H9 (cell line): ENCODE measurements around the gene IQSEC1. TPM values are rescaled to one million over a fixed set of nuclear protein-coding genes. Genes with fewer than 3 reads are reported as not detected.

Experiments used
- DNase-seq: peaks from one replicate; pipeline ENCODE4 v3.0.0-alpha.2; 2017
- H2AFZ ChIP-seq: one replicate; pipeline ENCODE4 v1.6.1; 2013; ENCODE audit warnings: mild to moderate bottlenecking, low read length, control low read depth, moderate library complexity
- H2AK5ac ChIP-seq: 2 replicates; pipeline ENCODE4 v1.6.1; 2013; ENCODE audit warnings: low read length, control low read depth, mixed read lengths; ENCODE audit not compliant: insufficient read length
- H2BK120ac ChIP-seq: one replicate; pipeline ENCODE4 v1.6.1; 2013; ENCODE audit warnings: low read depth, mild to moderate bottlenecking, low read length, control low read depth, inconsistent platforms; ENCODE audit not compliant: poor library complexity, severe bottlenecking
- H2BK12ac ChIP-seq: 2 replicates; pipeline ENCODE4 v1.6.1; 2013; ENCODE audit warnings: low read length, control low read depth, mixed read lengths, low read depth; ENCODE audit not compliant: insufficient read length
- H2BK15ac ChIP-seq: 2 replicates; pipeline ENCODE4 v1.6.1; 2013; ENCODE audit warnings: low read depth, low read length, control low read depth
- H2BK20ac ChIP-seq: one replicate; pipeline ENCODE4 v1.6.1; 2013; ENCODE audit warnings: low read depth, mild to moderate bottlenecking, low read length, control low read depth, inconsistent platforms; ENCODE audit not compliant: poor library complexity, severe bottlenecking
- H2BK5ac ChIP-seq: 2 replicates; pipeline ENCODE4 v1.6.1; 2013; ENCODE audit warnings: low read length, control low read depth, mixed read lengths; ENCODE audit not compliant: insufficient read length
- H3K14ac ChIP-seq: 2 replicates; pipeline ENCODE4 v1.6.1; 2013; ENCODE audit warnings: low read length, control low read depth; ENCODE audit not compliant: insufficient read depth
- H3K18ac ChIP-seq: 2 replicates; pipeline ENCODE4 v1.6.1; 2013; ENCODE audit warnings: low read depth, mild to moderate bottlenecking, mixed read lengths, low read length, control low read depth; ENCODE audit not compliant: insufficient read length
- H3K23ac ChIP-seq: 2 replicates; pipeline ENCODE4 v1.6.1; 2013; ENCODE audit warnings: low read length, control low read depth, mixed read lengths, low read depth; ENCODE audit not compliant: insufficient read length
- H3K23me2 ChIP-seq: 2 replicates; pipeline ENCODE4 v1.6.1; 2013; ENCODE audit warnings: low read depth, mild to moderate bottlenecking, mixed read lengths, low read length, control low read depth; ENCODE audit not compliant: insufficient read length, poor library complexity, severe bottlenecking
- H3K27ac ChIP-seq: 2 replicates; pipeline ENCODE4 v1.5.1; 2013; ENCODE audit warnings: low read length, control low read depth, mixed read lengths, low read depth; ENCODE audit not compliant: insufficient read length
- H3K27me3 ChIP-seq: 2 replicates; pipeline ENCODE4 v1.6.1; 2013; ENCODE audit warnings: low read length, control low read depth, inconsistent platforms; ENCODE audit not compliant: insufficient read depth
- H3K4ac ChIP-seq: 2 replicates; pipeline ENCODE4 v1.6.1; 2013; ENCODE audit warnings: low read depth, mild to moderate bottlenecking, control low read depth, inconsistent platforms, low read length, moderate library complexity
- H3K4me1 ChIP-seq: 2 replicates; pipeline ENCODE4 v1.6.1; 2013; ENCODE audit warnings: low read length, control low read depth, inconsistent platforms; ENCODE audit not compliant: insufficient read depth
- H3K4me2 ChIP-seq: 2 replicates; pipeline ENCODE4 v1.6.1; 2013; ENCODE audit warnings: low read length, control low read depth, mixed read lengths; ENCODE audit not compliant: insufficient read length, insufficient read depth
- H3K56ac ChIP-seq: 2 replicates; pipeline ENCODE4 v1.6.1; 2013; ENCODE audit warnings: low read depth, mild to moderate bottlenecking, mixed read lengths, low read length, control low read depth; ENCODE audit not compliant: insufficient read length
- H3K79me1 ChIP-seq: 2 replicates; pipeline ENCODE4 v1.6.1; 2013; ENCODE audit warnings: low read depth, mild to moderate bottlenecking, moderate library complexity, low read length, control low read depth, inconsistent platforms; ENCODE audit not compliant: insufficient read depth, poor library complexity, severe bottlenecking
- H3K79me2 ChIP-seq: 2 replicates; pipeline ENCODE4 v1.6.1; 2013; ENCODE audit warnings: low read length, control low read depth, inconsistent platforms; ENCODE audit not compliant: insufficient read depth
- H3K9ac ChIP-seq: 2 replicates; pipeline ENCODE4 v1.6.1; 2013; ENCODE audit warnings: low read length, control low read depth, mixed read lengths; ENCODE audit not compliant: insufficient read length; ENCODE audit errors: extremely low read depth
- H3K9me3 ChIP-seq: one replicate; pipeline ENCODE4 v1.6.1; 2013; ENCODE audit warnings: low read depth, low read length, inconsistent platforms; ENCODE audit not compliant: control insufficient read depth
- H3T11ph ChIP-seq: one replicate; pipeline ENCODE4 v1.6.1; 2013; ENCODE audit warnings: mild to moderate bottlenecking, low read length, control low read depth, inconsistent platforms
- H4K20me1 ChIP-seq: one replicate; pipeline ENCODE4 v1.6.1; 2013; ENCODE audit not compliant: control insufficient read depth, insufficient read length, insufficient read depth
- H4K5ac ChIP-seq: 2 replicates; pipeline ENCODE4 v1.6.1; 2013; ENCODE audit warnings: low read depth, mild to moderate bottlenecking, mixed read lengths, low read length, control low read depth; ENCODE audit not compliant: insufficient read length
- H4K8ac ChIP-seq: replicated peaks from 2 replicates; pipeline ENCODE4 v1.6.1; 2013; ENCODE audit warnings: low read length, control low read depth, mixed read lengths, low read depth; ENCODE audit not compliant: insufficient read length
- H4K91ac ChIP-seq: 2 replicates; pipeline ENCODE4 v1.6.1; 2013; ENCODE audit warnings: low read depth, mild to moderate bottlenecking, moderate library complexity, mixed read lengths, low read length, control low read depth; ENCODE audit not compliant: insufficient read length
- H3K27ac Mint-ChIP-seq, 3 experiments: 2 replicates in 2 of 3; 3 replicates in 1 of 3; pipeline ENCODE4 v1.8.0; 2020 to 2021; ENCODE audit warnings: mixed read lengths in 3 of 3, mild to moderate bottlenecking in 1 of 3, moderate library complexity in 1 of 3
- H3K27me3 Mint-ChIP-seq: 2 replicates; pipeline ENCODE4 v1.8.0; 2021; ENCODE audit warnings: low read depth, mild to moderate bottlenecking, moderate library complexity, mixed read lengths
- H3K36me3 Mint-ChIP-seq, 3 experiments: 2 replicates in 2 of 3; 3 replicates in 1 of 3; pipeline ENCODE4 v1.8.0; 2020 to 2021; ENCODE audit warnings: low read depth in 3 of 3, mixed read lengths in 3 of 3; ENCODE audit not compliant: insufficient read depth in 1 of 3
- H3K4me1 Mint-ChIP-seq, 2 experiments: 2 replicates each; pipeline ENCODE4 v1.8.0; 2020; ENCODE audit warnings: mixed read lengths in 2 of 2
- H3K4me3 Mint-ChIP-seq, 2 experiments: 2 replicates in 1 of 2; 3 replicates in 1 of 2; pipeline ENCODE4 v1.8.0; 2020 to 2021; ENCODE audit warnings: mild to moderate bottlenecking in 2 of 2, mixed read lengths in 2 of 2, moderate library complexity in 1 of 2
- H3K9me3 Mint-ChIP-seq, 2 experiments: 2 replicates in 1 of 2; 3 replicates in 1 of 2; pipeline ENCODE4 v1.8.0; 2020; ENCODE audit warnings: mild to moderate bottlenecking in 2 of 2, mixed read lengths in 2 of 2, moderate library complexity in 1 of 2
- WGBS: extraction: QIAGEN DNeasy Blood & Tissue Kit; methylation state at CpG from one replicate; pipeline ENCODE4 v1.1.7; 2013; ENCODE audit warnings: missing lambda C conversion rate, low lambda C conversion rate, mixed read lengths; ENCODE audit not compliant: insufficient read length; ENCODE audit errors: extremely low coverage; 5-methylcytosine and 5-hydroxymethylcytosine counted together
- total RNA-seq: library from RNA; stranded (reverse); gene quantifications from 2 replicates; pipeline ENCODE4 v1.2.1, GENCODE V29; 2021
- TF ChIP-seq, protein P1 (sequence below): fragments of 200-600 bp; sonication (generic); conservative IDR thresholded peaks from 3 replicates; pipeline ENCODE4 v1.8.0; 2021; ENCODE audit warnings: antibody characterized with exemption, mild to moderate bottlenecking

The IQSEC1 gene
- total RNA-seq, 1 experiment from 2014 or later = 19.1 TPM

DNA sequence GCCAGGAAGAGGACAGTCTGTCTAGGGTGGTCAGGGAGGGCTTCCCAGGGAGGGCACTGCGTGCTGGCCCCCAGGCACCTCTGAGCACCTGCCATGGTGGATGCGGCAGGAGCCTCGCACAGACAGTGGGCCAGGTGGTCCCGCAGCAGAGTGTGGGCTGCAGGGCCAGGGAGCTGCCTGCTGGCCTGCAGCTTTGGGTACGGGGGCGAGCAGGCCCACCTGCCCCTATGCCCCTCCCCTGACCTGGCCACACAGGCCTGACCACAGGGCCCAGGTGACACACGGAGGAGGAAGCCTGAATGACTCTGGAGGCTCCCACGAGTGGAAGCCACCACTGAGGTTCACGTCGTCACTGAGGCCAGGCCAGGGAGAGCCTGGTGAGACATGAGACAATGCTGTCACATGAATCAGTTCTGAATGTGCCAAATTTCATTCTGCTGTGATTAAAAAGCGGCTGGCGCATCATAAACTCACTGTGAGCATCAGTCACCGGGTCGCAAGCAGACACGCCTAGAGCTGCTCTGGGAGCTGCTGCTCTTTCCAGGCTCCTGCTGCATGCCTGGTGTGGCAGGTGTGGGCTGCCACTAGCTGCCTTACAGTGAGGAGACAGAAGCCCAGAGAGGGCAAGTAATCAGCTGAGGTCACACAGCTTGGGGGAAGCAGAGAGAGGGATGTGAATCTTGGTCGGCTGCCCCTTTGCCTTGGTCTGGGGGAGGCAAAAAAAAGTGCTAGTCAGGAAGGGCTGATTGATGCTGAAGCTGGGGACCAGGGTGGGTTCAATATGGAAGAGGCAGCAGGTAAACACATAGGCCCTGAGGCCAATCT is 39.5 kb upstream of the IQSEC1 start:
- Histone ChIP-seq H3K4me1 (no peaks in the 10 kb centered on the region), H3K14ac (no peak overlapping the region; the same call in 1 of the 2 replicates), H3K18ac (no peak overlapping the region), H3K9me3 (no peaks in the 10 kb centered on the region), H2AK5ac (no peak overlapping the region), H3K56ac (no peak overlapping the region), H3K9ac (no peak overlapping the region), H3K27me3 (no peaks in the 10 kb centered on the region), H3K23me2 (no peaks in the 10 kb centered on the region), H3K79me2 (no peaks in the 10 kb centered on the region), H3K23ac (no peak overlapping the region), H4K5ac (no peak overlapping the region), H4K91ac (no peak overlapping the region), H2BK12ac (no peak overlapping the region), H3T11ph (no peak overlapping the region), H3K4me2 (no peak overlapping the region), H3K4ac (no peak overlapping the region), H2BK20ac (no peak overlapping the region), H3K27ac (no peak overlapping the region), H4K8ac (no peak overlapping the region), H2BK15ac (no peak overlapping the region), H4K20me1 (no peaks in the 10 kb centered on the region), H3K79me1 (no peaks in the 10 kb centered on the region), H2AFZ (no peak overlapping the region), H2BK120ac (no peak overlapping the region), H2BK5ac (no peak overlapping the region)
- H3K4me1 Mint-ChIP-seq = peaks cover 5 to 16% of the 10 kb centered on the region in 2 experiments; a peak in 3 of 4 replicates
- no peaks in the 10 kb centered on the region; the same call in 1 of the 2 replicates for H3K27me3 Mint-ChIP-seq
- H3K36me3 Mint-ChIP-seq = no peaks in the 10 kb centered on the region
- TF ChIP-seq, protein P1, sequence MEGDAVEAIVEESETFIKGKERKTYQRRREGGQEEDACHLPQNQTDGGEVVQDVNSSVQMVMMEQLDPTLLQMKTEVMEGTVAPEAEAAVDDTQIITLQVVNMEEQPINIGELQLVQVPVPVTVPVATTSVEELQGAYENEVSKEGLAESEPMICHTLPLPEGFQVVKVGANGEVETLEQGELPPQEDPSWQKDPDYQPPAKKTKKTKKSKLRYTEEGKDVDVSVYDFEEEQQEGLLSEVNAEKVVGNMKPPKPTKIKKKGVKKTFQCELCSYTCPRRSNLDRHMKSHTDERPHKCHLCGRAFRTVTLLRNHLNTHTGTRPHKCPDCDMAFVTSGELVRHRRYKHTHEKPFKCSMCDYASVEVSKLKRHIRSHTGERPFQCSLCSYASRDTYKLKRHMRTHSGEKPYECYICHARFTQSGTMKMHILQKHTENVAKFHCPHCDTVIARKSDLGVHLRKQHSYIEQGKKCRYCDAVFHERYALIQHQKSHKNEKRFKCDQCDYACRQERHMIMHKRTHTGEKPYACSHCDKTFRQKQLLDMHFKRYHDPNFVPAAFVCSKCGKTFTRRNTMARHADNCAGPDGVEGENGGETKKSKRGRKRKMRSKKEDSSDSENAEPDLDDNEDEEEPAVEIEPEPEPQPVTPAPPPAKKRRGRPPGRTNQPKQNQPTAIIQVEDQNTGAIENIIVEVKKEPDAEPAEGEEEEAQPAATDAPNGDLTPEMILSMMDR = no peak
- DNase-seq = no peak
- no peak overlapping the region; a peak in 1 of 7 replicates for H3K27ac Mint-ChIP-seq
- whole genome bisulfite sequencing = no CpG with 5 or more reads among the region's 16 CpGs
- H3K4me3 Mint-ChIP-seq = no peak overlapping the region
- H3K9me3 Mint-ChIP-seq = no peaks in the 10 kb centered on the region
